ENCODE results near the gene DUSP23. TPM values are rescaled to one million over a fixed set of nuclear protein-coding genes. Genes with fewer than 3 reads are reported as not detected.

Gene DUSP23
- total RNA-seq, 1 experiment from 2014 or later = 35.8 TPM

DNA sequence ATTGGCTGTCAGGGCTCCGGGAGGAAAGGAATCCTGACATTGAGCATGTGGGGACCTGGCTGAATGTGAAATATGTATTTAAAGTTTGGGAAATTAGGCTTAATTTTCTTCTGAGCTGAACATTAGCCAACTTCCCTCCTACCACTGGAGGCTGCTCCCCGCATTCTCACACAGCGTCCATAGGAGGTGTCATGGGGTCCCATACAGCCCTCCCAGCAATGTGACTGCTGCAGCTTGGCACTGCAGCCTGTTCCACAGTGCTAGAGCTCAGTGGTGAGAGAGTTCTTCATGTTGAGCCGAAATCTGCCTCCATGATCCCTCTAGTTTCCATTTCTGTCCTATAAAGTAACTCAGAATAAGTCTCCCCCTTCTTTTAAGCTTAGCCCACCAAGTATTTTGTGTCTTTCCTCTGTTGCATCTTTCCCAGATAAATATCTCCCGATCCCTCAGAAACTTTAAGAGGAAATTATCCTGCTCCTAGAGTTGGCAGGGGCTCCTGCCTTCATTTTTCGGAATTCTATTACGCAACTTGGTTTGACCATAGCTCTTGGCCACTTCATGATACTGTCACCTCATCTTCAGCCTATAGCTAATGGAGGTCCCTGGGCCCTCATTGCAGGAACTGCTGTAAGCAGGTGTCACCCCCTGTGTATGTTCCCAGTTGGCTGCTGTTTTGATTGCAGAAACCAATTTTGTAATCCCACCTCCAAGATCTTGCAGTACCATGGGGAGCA is 23.4 kb downstream of the DUSP23 start:
- intact Hi-C loops (cut with micrococcal nuclease) = no loop called here
- DNase-seq (ENCODE audit: low read depth, low spot score) = no peak
- Histone ChIP-seq H3K36me3 (ENCODE audit: control insufficient read depth in 1 of 2, insufficient read depth in 2 of 2, low read length in 2 of 2) (no peaks in the 10 kb centered on the region), H4K20me1 (ENCODE audit: insufficient read depth) (no peaks in the 10 kb centered on the region), H3K4me2 (ENCODE audit: low read length) (no peak overlapping the region), H3K9ac (ENCODE audit: low read length) (no peak overlapping the region), H3K27ac (ENCODE audit: low read depth, low read length) (no peak overlapping the region), H3K27me3 (ENCODE audit: insufficient read depth, low read length) (no peaks in the 10 kb centered on the region), H3K9me2 (ENCODE audit: insufficient read depth) (no peaks in the 10 kb centered on the region; the same call in 1 of the 2 replicates), H3K79me2 (ENCODE audit: insufficient read depth, low read length) (no peaks in the 10 kb centered on the region), H3K4me1 (ENCODE audit: control insufficient read depth in 1 of 2, insufficient read depth in 2 of 2, low read length in 2 of 2) (no peaks in the 10 kb centered on the region), H3K4me3 (replicated peaks in 1 of 2; ENCODE audit: low read depth in 1 of 2, low read length in 2 of 2) (no peak overlapping the region), H3K9me3 (ENCODE audit: control insufficient read depth in 1 of 2, insufficient read depth in 1 of 2, low read depth in 1 of 2, low read length in 2 of 2) (no peaks in the 10 kb centered on the region), H2AFZ (ENCODE audit: low read depth, low read length, poor library complexity, severe bottlenecking) (no peak overlapping the region)
- CTCF ChIA-PET = interaction anchor here (1.0 to 9.3 kb wide), 3 partner anchors 9 to 87 kb away, joined by 3 to 229 read pairs (median 4); no protein-coding TSS in a partner anchor
- peak; percentile 61; the same call in 1 of the 2 replicates for ATAC-seq
- BruUV-seq (replicated peaks) = no TSS peak
- peak in 2 of 3 experiments; percentile 12 to 22; a peak in 1 of 6 replicates for TF ChIP-seq CTCF (IDR thresholded peaks at IDR 0.05 in 2 of 3, conservative IDR thresholded peaks at IDR 0.05 in 1 of 3; ENCODE audit: borderline replicate concordance in 1 of 3, insufficient read depth in 1 of 3, low read depth in 2 of 3, low read length in 2 of 3)
- TF ChIP-seq CBX3 (IDR thresholded peaks at IDR 0.05; ENCODE audit: low read depth) = no peak
- RAD21 ChIA-PET (ENCODE audit: low non-redundant PET in 1 of 2, low total read pairs in 2 of 2, uncharacterized antibody in 2 of 2, unreplicated experiment in 2 of 2) = no interaction called here
- POLR2A ChIA-PET = no interaction called here

DNA sequence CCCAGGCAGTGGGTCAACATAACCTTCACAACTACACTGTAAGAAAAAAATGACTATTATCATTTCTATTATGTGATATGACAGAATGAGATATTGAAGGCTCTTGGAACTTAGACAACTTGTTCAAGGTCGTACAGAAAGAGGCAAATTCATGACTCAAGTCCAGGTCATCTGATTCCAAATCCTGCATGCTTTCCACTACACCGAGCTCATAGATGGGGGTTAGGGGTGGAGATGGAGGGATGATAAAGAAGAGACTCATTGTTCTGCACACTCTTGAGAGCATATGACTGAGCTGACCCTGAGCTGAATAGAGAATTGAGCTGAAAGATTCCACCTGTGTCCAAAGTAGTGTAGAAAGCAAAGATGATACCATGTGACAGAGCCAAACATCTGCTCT is 24.2 kb downstream of the DUSP23 start:
- BruUV-seq (replicated peaks) = no TSS peak
- ATAC-seq = no peak
- RAD21 ChIA-PET (ENCODE audit: low non-redundant PET in 1 of 2, low total read pairs in 2 of 2, uncharacterized antibody in 2 of 2, unreplicated experiment in 2 of 2) = no interaction called here

More for the DNA sequence above, 24.2 kb downstream of the DUSP23 start:
- no peak for DNase-seq (ENCODE audit: low read depth, low spot score)
- Histone ChIP-seq H3K4me3 (replicated peaks in 1 of 2; ENCODE audit: low read depth in 1 of 2, low read length in 2 of 2) (no peak overlapping the region), H3K9ac (ENCODE audit: low read length) (no peak overlapping the region), H4K20me1 (ENCODE audit: insufficient read depth) (no peaks in the 10 kb centered on the region), H3K79me2 (ENCODE audit: insufficient read depth, low read length) (no peaks in the 10 kb centered on the region), H3K27me3 (ENCODE audit: insufficient read depth, low read length) (peaks cover under 1% of the 10 kb centered on the region; the same call in 1 of the 2 replicates), H3K4me1 (ENCODE audit: control insufficient read depth in 1 of 2, insufficient read depth in 2 of 2, low read length in 2 of 2) (no peaks in the 10 kb centered on the region), H2AFZ (ENCODE audit: low read depth, low read length, poor library complexity, severe bottlenecking) (no peak overlapping the region), H3K4me2 (ENCODE audit: low read length) (no peak overlapping the region), H3K27ac (ENCODE audit: low read depth, low read length) (no peak overlapping the region), H3K9me2 (ENCODE audit: insufficient read depth) (no peaks in the 10 kb centered on the region; the same call in 1 of the 2 replicates), H3K36me3 (ENCODE audit: control insufficient read depth in 1 of 2, insufficient read depth in 2 of 2, low read length in 2 of 2) (no peaks in the 10 kb centered on the region), H3K9me3 (ENCODE audit: control insufficient read depth in 1 of 2, insufficient read depth in 1 of 2, low read depth in 1 of 2, low read length in 2 of 2) (no peaks in the 10 kb centered on the region)
- intact Hi-C loops (cut with micrococcal nuclease) = no loop called here
- POLR2A ChIA-PET = no interaction called here
- CTCF ChIA-PET = interaction anchor here (1.0 to 9.3 kb wide), 2 partner anchors 8 to 86 kb away, joined by 3 to 229 read pairs; no protein-coding TSS in a partner anchor
- TF ChIP-seq SIN3A (IDR thresholded peaks at IDR 0.05; ENCODE audit: low read depth) = no peak
- TF ChIP-seq RAD21 (IDR thresholded peaks at IDR 0.05; ENCODE audit: low read depth) = no peak
- no peak for TF ChIP-seq SP1 (IDR thresholded peaks at IDR 0.05; ENCODE audit: low read depth)
- no peak for TF ChIP-seq EZH2 (IDR thresholded peaks at IDR 0.05)
- no peak for TF ChIP-seq ATF3 (IDR thresholded peaks at IDR 0.05)
- TF ChIP-seq CEBPB (IDR thresholded peaks at IDR 0.05; ENCODE audit: low read depth) = no peak
- no peak for TF ChIP-seq CBX3 (IDR thresholded peaks at IDR 0.05; ENCODE audit: low read depth)
- no peak for TF ChIP-seq EZH2phosphoT487 (IDR thresholded peaks at IDR 0.05; ENCODE audit: borderline replicate concordance)
- TF ChIP-seq ELF1 (IDR thresholded peaks at IDR 0.05; ENCODE audit: borderline replicate concordance, low read depth) = no peak
